ENCODE data around the gene RAP2A. TPM values are rescaled to one million over a fixed set of nuclear protein-coding genes. Genes with fewer than 3 reads are reported as not detected.

Gene RAP2A
- total RNA-seq, 3 donors from 2014 or later (not counting 1 experiment from before 2014, with no cell fraction given) = 25.9 to 48.1 (median 30.9) TPM

DNA sequence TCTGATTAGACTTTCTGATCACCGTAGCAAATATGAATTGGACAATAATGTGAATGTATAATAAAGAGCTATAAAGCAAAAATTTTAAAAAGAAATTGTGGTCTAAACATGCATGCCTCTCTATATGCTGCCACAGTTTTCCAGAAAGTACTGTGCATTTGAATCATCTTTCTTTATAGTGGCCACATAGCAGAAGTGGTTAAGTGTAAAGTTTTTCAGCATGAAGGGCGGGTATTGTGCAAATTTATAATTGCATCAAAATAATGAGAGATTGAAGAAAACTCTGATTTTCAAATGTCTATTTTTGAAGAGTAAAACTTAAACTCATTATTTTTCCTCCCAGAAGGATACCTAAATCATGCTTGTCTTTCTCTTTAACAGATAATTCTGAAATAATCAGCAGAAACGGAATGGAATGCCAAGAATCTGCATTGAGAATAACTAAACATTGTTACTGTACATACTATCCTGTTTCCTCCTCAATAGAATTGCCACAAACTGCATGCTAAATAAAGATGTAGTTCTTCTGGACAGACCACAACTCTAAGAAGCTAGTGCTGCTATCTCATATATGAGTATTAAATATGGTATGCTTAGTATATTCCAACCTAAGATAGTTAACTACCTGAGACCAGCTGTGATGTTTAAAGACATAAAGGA is 42.9 kb upstream of the RAP2A start:
- Mint-ChIP-seq H3K4me3 (no peak overlapping the region), H3K27ac (no peak overlapping the region), H3K36me3 (no peaks in the 10 kb centered on the region), H3K4me1 (peaks cover 18 to 28% of the 10 kb centered on the region in 2 donors), H3K27me3 (ENCODE audit: low read depth in 2 of 2) (no peaks in the 10 kb centered on the region), H3K9me3 (no peaks in the 10 kb centered on the region)
- ATAC-seq = no peak
- Histone ChIP-seq H3K36me3 (ENCODE audit: control insufficient read depth, insufficient read depth, low read length) (peaks cover 12% of the 10 kb centered on the region), H3K27me3 (ENCODE audit: control insufficient read depth, insufficient read depth, low read length) (no peaks in the 10 kb centered on the region), H3K9me3 (ENCODE audit: control insufficient read depth, insufficient read depth, low read length) (no peaks in the 10 kb centered on the region), H3K4me3 (ENCODE audit: low read length) (no peak overlapping the region), H3K27ac (ENCODE audit: low read length) (no peak overlapping the region), H3K4me1 (ENCODE audit: control insufficient read depth, insufficient read depth, low read length) (peaks cover 8% of the 10 kb centered on the region)
- DNase-seq = no peak
- TF ChIP-seq, protein P1, sequence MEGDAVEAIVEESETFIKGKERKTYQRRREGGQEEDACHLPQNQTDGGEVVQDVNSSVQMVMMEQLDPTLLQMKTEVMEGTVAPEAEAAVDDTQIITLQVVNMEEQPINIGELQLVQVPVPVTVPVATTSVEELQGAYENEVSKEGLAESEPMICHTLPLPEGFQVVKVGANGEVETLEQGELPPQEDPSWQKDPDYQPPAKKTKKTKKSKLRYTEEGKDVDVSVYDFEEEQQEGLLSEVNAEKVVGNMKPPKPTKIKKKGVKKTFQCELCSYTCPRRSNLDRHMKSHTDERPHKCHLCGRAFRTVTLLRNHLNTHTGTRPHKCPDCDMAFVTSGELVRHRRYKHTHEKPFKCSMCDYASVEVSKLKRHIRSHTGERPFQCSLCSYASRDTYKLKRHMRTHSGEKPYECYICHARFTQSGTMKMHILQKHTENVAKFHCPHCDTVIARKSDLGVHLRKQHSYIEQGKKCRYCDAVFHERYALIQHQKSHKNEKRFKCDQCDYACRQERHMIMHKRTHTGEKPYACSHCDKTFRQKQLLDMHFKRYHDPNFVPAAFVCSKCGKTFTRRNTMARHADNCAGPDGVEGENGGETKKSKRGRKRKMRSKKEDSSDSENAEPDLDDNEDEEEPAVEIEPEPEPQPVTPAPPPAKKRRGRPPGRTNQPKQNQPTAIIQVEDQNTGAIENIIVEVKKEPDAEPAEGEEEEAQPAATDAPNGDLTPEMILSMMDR (IDR thresholded peaks at IDR 0.05) = no peak
- 93% methylated on average over 1 of the region's 3 CpGs for WGBS (ENCODE audit: insufficient coverage)
- intact Hi-C loops (cut with micrococcal nuclease) = no loop called here

DNA sequence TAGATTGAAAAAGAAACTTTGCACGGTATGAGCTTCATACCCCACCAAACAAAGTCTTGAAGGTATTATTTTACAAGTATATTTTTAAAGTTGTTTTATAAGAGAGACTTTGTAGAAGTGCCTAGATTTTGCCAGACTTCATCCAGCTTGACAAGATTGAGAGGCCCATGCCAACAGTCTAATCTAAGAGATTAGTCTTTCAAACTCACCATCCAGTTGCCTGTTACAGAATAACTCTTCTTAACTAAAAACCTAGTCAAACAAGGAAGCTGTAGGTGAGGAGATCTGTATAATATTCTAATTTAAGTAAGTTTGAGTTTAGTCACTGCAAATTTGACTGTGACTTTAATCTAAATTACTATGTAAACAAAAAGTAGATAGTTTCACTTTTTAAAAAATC is 41.9 kb upstream of the RAP2A start:
- H3K27ac ChIP-seq (ENCODE audit: low read length) = no peak overlapping the region
- H3K36me3 ChIP-seq (ENCODE audit: control insufficient read depth, insufficient read depth, low read length) = peaks cover 12% of the 10 kb centered on the region
- ATAC-seq (no peak), DNase-seq (no peak)
- no peaks in the 10 kb centered on the region for H3K9me3 ChIP-seq (ENCODE audit: control insufficient read depth, insufficient read depth, low read length)
- no peaks in the 10 kb centered on the region for H3K27me3 Mint-ChIP-seq (ENCODE audit: low read depth in 2 of 2)
- H3K27ac Mint-ChIP-seq = no peak overlapping the region
- intact Hi-C loops (cut with micrococcal nuclease) = no loop called here
- no peaks in the 10 kb centered on the region for H3K36me3 Mint-ChIP-seq
- WGBS (ENCODE audit: insufficient coverage) = no CpG with 5 or more reads among the region's 1 CpG
- H3K4me1 Mint-ChIP-seq = peaks cover 8 to 18% of the 10 kb centered on the region in 2 donors
- H3K4me3 Mint-ChIP-seq = no peak overlapping the region
- H3K27me3 ChIP-seq (ENCODE audit: control insufficient read depth, insufficient read depth, low read length) = no peaks in the 10 kb centered on the region
- no peaks in the 10 kb centered on the region for H3K9me3 Mint-ChIP-seq
- peaks cover 5% of the 10 kb centered on the region for H3K4me1 ChIP-seq (ENCODE audit: control insufficient read depth, insufficient read depth, low read length)
- TF ChIP-seq, protein P1 (IDR thresholded peaks at IDR 0.05) = no peak
- H3K4me3 ChIP-seq (ENCODE audit: low read length) = no peak overlapping the region

DNA sequence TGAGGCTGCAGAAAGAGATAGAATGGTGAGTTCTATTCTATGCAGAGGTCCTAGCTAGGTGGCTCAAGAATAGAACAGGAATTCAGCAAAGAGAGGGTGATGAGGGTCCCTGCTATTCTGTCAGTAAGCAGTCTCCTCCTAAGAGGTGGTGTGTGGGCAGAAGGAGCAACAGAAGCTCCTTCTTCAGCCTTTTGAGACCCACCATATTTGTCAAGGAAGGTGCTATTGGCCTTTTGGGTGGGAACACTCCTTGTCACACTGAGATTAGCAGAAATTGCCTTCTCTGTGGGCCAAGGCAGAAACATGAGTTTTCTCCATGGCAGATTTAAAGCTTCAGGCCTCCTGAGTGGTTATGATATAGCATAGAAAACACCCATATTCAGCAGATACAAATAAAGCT is 39.4 kb upstream of the RAP2A start:
- Mint-ChIP-seq H3K9me3 (no peaks in the 10 kb centered on the region), H3K27ac (no peak overlapping the region), H3K27me3 (ENCODE audit: low read depth in 2 of 2) (no peaks in the 10 kb centered on the region), H3K36me3 (no peaks in the 10 kb centered on the region), H3K4me1 (no peaks in the 10 kb centered on the region), H3K4me3 (no peak overlapping the region)
- intact Hi-C loops (cut with micrococcal nuclease) = no loop called here
- TF ChIP-seq, protein P1 (IDR thresholded peaks at IDR 0.05) = no peak
- no peaks in the 10 kb centered on the region for H3K27me3 ChIP-seq (ENCODE audit: control insufficient read depth, insufficient read depth, low read length)
- no peaks in the 10 kb centered on the region for H3K9me3 ChIP-seq (ENCODE audit: control insufficient read depth, insufficient read depth, low read length)
- H3K4me3 ChIP-seq (ENCODE audit: low read length) = no peak overlapping the region
- peaks cover 9% of the 10 kb centered on the region for H3K36me3 ChIP-seq (ENCODE audit: control insufficient read depth, insufficient read depth, low read length)
- no peak overlapping the region for H3K27ac ChIP-seq (ENCODE audit: low read length)
- no peak for DNase-seq
- no peaks in the 10 kb centered on the region for H3K4me1 ChIP-seq (ENCODE audit: control insufficient read depth, insufficient read depth, low read length)
- no peak for ATAC-seq
